ENCODE data around the gene HOMER2. TPM values are rescaled to one million over a fixed set of nuclear protein-coding genes. Genes with fewer than 3 reads are reported as not detected.

HOMER2 gene
- total and polyA plus RNA-seq, 2 donors (not counting 3 experiments of a cell fraction or from before 2014, with no cell fraction given), result 0.60 to 0.68 TPM

DNA sequence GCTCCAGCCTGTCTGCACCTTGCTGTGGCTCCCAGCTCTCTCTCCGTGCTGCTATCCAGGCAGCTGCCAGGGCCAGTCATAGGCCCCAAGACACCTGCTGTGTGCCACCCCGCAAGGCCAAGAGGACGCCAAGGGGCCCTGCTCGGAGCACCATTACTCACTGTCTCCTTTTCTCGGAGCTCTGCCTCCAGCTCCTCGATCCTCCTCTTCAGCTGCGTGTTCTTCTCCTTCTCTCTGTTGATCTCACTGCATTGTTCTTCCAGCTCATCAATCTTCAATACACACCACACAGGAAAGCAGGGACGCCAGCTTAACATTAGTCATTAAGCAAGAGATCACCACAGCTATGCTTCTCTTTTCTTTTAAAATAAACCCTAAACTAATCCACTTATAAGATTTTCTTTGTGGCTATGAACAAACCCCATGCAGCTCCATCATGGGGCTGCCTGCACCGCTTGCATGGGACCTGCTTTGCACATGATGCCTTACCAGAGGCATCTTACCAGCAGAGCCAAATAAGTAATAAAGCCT is 100.5 kb downstream of the HOMER2 start:
- ChIA-PET POLR2A (no interaction called here), CTCF (interaction anchor here (0.9 kb wide), 1 partner anchor 19 kb away, joined by 3 read pairs; no protein-coding TSS in a partner anchor)
- no peak for DNase-seq (ENCODE audit: low read depth, low spot score)
- H2AFZ ChIP-seq (ENCODE audit: low read depth, low read length), result no peak overlapping the region
- no TSS peak for BruUV-seq (replicated peaks)
- H3K27ac ChIP-seq (ENCODE audit: insufficient read depth, low read depth, low read length), result no peak overlapping the region
- H3K27me3 ChIP-seq (ENCODE audit: control insufficient read depth in 2 of 2, insufficient read depth in 2 of 2, low read length in 2 of 2), result no peaks in the 10 kb centered on the region
- no peak for FAIRE-seq
- dilution Hi-C loops (cut with MboI; ENCODE audit: extremely low pct_ligation_motif_present, low sequenced_read_pairs) (no loop called here), intact Hi-C loops (cut with micrococcal nuclease) (no loop called here)
- no peaks in the 10 kb centered on the region for H3K36me3 ChIP-seq (ENCODE audit: control insufficient read depth in 2 of 2, extremely low read depth in 1 of 2, insufficient read depth in 2 of 2, low read length in 2 of 2)
- no peaks in the 10 kb centered on the region for H3K79me2 ChIP-seq (ENCODE audit: control insufficient read depth, insufficient read depth, low read length)
- H4K20me1 ChIP-seq (replicated peaks; ENCODE audit: control insufficient read depth, extremely low read depth, insufficient read depth, low read length), result no peaks in the 10 kb centered on the region
- no peak for TF ChIP-seq FOS (IDR thresholded peaks at IDR 0.05; ENCODE audit: borderline replicate concordance, insufficient read depth, low read length)
- no peak for TF ChIP-seq JUN (IDR thresholded peaks at IDR 0.05; ENCODE audit: borderline replicate concordance, insufficient read depth, insufficient read length, low read depth)
- TF ChIP-seq, protein P1, sequence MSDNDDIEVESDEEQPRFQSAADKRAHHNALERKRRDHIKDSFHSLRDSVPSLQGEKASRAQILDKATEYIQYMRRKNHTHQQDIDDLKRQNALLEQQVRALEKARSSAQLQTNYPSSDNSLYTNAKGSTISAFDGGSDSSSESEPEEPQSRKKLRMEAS (IDR thresholded peaks at IDR 0.05; ENCODE audit: insufficient read depth, insufficient read length), result no peak
- TF ChIP-seq POLR2AphosphoS5 (IDR thresholded peaks at IDR 0.05; ENCODE audit: insufficient read depth, low read depth, low read length), result no peak
- no peak for TF ChIP-seq MYC (IDR thresholded peaks at IDR 0.05; ENCODE audit: low read depth, low read length)
- H3K4me2 ChIP-seq (ENCODE audit: insufficient read depth, low read length), result no peak overlapping the region
- H3K4me1 ChIP-seq (ENCODE audit: control insufficient read depth, extremely low read depth, insufficient read depth, low read length), result no peaks in the 10 kb centered on the region
- H3K9me3 ChIP-seq (replicated peaks; ENCODE audit: control insufficient read depth, insufficient read depth, low read length), result no peaks in the 10 kb centered on the region
- no peak overlapping the region for H3K4me3 ChIP-seq (replicated peaks in 1 of 3; ENCODE audit: insufficient read depth in 1 of 3, low read depth in 1 of 3, low read length in 3 of 3)
- H3K9ac ChIP-seq (replicated peaks; ENCODE audit: extremely low read depth, insufficient read depth, low read length), result no peak overlapping the region
- H3K9me1 ChIP-seq (replicated peaks; ENCODE audit: control insufficient read depth, extremely low read depth, insufficient read depth, low read length), result no peaks in the 10 kb centered on the region

DNA sequence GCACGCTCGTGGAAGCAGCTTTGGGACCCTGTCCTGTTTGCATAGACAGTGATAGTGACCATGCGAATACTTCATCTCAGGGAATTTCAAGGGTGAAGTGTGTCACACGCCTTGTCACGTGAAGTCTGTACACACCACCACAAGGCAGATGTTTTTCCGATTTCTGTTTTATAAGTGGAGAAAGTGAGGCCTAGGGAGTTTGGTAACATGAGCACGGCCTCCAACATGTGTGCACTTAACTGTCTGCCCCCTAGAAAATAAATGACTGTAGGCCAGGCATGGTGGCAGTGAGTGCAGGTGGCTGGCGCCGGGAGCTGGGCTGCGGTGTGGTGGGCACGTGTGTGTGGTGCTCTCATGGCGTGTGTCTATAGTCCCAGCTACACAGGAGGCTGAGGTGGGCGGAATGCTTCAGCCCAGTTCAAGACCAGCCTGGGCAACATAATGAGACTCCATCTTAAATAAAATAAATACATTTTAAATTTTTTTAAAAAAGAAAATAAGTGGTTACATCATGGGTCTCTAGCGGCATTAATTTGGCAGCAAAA is 101.1 kb downstream of the HOMER2 start:
- H3K4me3 ChIP-seq (replicated peaks in 1 of 3; ENCODE audit: insufficient read depth in 1 of 3, low read depth in 1 of 3, low read length in 3 of 3), result no peak overlapping the region
- dilution Hi-C loops (cut with MboI; ENCODE audit: extremely low pct_ligation_motif_present, low sequenced_read_pairs), result no loop called here
- DNase-seq (ENCODE audit: low read depth, low spot score), result no peak
- FAIRE-seq, result no peak
- no peaks in the 10 kb centered on the region for H3K36me3 ChIP-seq (ENCODE audit: control insufficient read depth in 2 of 2, extremely low read depth in 1 of 2, insufficient read depth in 2 of 2, low read length in 2 of 2)
- no peaks in the 10 kb centered on the region for H3K9me3 ChIP-seq (replicated peaks; ENCODE audit: control insufficient read depth, insufficient read depth, low read length)
- CTCF ChIA-PET, result interaction anchor here (0.9 kb wide), 1 partner anchor 19 kb away, joined by 3 read pairs; no protein-coding TSS in a partner anchor
- POLR2A ChIA-PET, result no interaction called here
- no peaks in the 10 kb centered on the region for H3K4me1 ChIP-seq (ENCODE audit: control insufficient read depth, extremely low read depth, insufficient read depth, low read length)
- no peaks in the 10 kb centered on the region for H3K79me2 ChIP-seq (ENCODE audit: control insufficient read depth, insufficient read depth, low read length)
- intact Hi-C loops (cut with micrococcal nuclease), result no loop called here
- no peaks in the 10 kb centered on the region for H3K27me3 ChIP-seq (ENCODE audit: control insufficient read depth in 2 of 2, insufficient read depth in 2 of 2, low read length in 2 of 2)
- H3K4me2 ChIP-seq (ENCODE audit: insufficient read depth, low read length), result no peak overlapping the region
- H3K9me1 ChIP-seq (replicated peaks; ENCODE audit: control insufficient read depth, extremely low read depth, insufficient read depth, low read length), result no peaks in the 10 kb centered on the region
- H4K20me1 ChIP-seq (replicated peaks; ENCODE audit: control insufficient read depth, extremely low read depth, insufficient read depth, low read length), result no peaks in the 10 kb centered on the region
- H2AFZ ChIP-seq (ENCODE audit: low read depth, low read length), result no peak overlapping the region
- TF ChIP-seq FOS (IDR thresholded peaks at IDR 0.05; ENCODE audit: borderline replicate concordance, insufficient read depth, low read length), result no peak
- TF ChIP-seq EZH2 (IDR thresholded peaks at IDR 0.05; ENCODE audit: borderline replicate concordance, low read depth, low read length, severe bottlenecking), result no peak
- TF ChIP-seq POLR2A (IDR thresholded peaks at IDR 0.05; ENCODE audit: low read depth, low read length), result no peak
- TF ChIP-seq, protein P2, sequence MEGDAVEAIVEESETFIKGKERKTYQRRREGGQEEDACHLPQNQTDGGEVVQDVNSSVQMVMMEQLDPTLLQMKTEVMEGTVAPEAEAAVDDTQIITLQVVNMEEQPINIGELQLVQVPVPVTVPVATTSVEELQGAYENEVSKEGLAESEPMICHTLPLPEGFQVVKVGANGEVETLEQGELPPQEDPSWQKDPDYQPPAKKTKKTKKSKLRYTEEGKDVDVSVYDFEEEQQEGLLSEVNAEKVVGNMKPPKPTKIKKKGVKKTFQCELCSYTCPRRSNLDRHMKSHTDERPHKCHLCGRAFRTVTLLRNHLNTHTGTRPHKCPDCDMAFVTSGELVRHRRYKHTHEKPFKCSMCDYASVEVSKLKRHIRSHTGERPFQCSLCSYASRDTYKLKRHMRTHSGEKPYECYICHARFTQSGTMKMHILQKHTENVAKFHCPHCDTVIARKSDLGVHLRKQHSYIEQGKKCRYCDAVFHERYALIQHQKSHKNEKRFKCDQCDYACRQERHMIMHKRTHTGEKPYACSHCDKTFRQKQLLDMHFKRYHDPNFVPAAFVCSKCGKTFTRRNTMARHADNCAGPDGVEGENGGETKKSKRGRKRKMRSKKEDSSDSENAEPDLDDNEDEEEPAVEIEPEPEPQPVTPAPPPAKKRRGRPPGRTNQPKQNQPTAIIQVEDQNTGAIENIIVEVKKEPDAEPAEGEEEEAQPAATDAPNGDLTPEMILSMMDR (IDR thresholded peaks at IDR 0.05; ENCODE audit: extremely low read depth in 1 of 2, insufficient read depth in 1 of 2, low read depth in 1 of 2, low read length in 2 of 2), result no peak
- no peak for TF ChIP-seq POLR2AphosphoS5 (IDR thresholded peaks at IDR 0.05; ENCODE audit: insufficient read depth, low read depth, low read length)
- TF ChIP-seq, protein P1 (IDR thresholded peaks at IDR 0.05; ENCODE audit: insufficient read depth, insufficient read length), result no peak
- no peak for TF ChIP-seq GATA2 (IDR thresholded peaks at IDR 0.05; ENCODE audit: insufficient read depth, insufficient read length, low read depth, low read length)
- no peak for TF ChIP-seq MYC (IDR thresholded peaks at IDR 0.05; ENCODE audit: low read depth, low read length)
- no peak for TF ChIP-seq JUN (IDR thresholded peaks at IDR 0.05; ENCODE audit: borderline replicate concordance, insufficient read depth, insufficient read length, low read depth)
- no TSS peak for BruUV-seq (replicated peaks)
- no peak overlapping the region for H3K9ac ChIP-seq (replicated peaks; ENCODE audit: extremely low read depth, insufficient read depth, low read length)
- H3K27ac ChIP-seq (ENCODE audit: insufficient read depth, low read depth, low read length), result no peak overlapping the region

All from endothelial cell of umbilical vein (primary cell).